K562 (cell line): Measurements from ENCODE around the gene RCC2. TPM values are rescaled to one million over a fixed set of nuclear protein-coding genes. Genes with fewer than 3 reads are reported as not detected.
A peak's percentile ranks its signal among the peaks of the same experiment; 100 is the strongest.

Experiments used
- EP400 ChIP-seq: fragments of 450-650 bp; IDR thresholded peaks from 2 replicates; pipeline ENCODE4 v1.6.1; 2017; ENCODE audit warnings: antibody characterized with exemption, mild to moderate bottlenecking, moderate library complexity
- FOXM1 ChIP-seq, 2 experiments: fragments of 450-650 bp in 1 of 2; sonication (generic) in 1 of 2; formaldehyde crosslinking in 1 of 2; IDR thresholded peaks; 2 replicates each; pipeline versions ENCODE4 v1.6.1 to v1.9.0; 2017 to 2022; ENCODE audit warnings: low read depth in 2 of 2, mild to moderate bottlenecking in 2 of 2, missing genetic modification reagents in 1 of 2, moderate library complexity in 1 of 2
- HNRNPLL ChIP-seq: fragments of 200-400 bp; formaldehyde crosslinking; IDR thresholded peaks from 2 replicates; pipeline ENCODE4 v1.6.1; 2017; ENCODE audit warnings: low read length, low read depth, mild to moderate bottlenecking; ENCODE audit not compliant: poor library complexity, severe bottlenecking
- KLF13 ChIP-seq: fragments of 450-650 bp; IDR thresholded peaks from 2 replicates; pipeline ENCODE4 v1.6.1; 2016; ENCODE audit warnings: missing genetic modification characterization, low read depth, mild to moderate bottlenecking, missing compliant biosample characterization, moderate library complexity, borderline replicate concordance
- MAFK ChIP-seq: IDR thresholded peaks from 2 replicates; pipeline ENCODE4 v1.6.1; 2011; ENCODE audit warnings: low read length, improper control_type of control experiment
- SOX6 ChIP-seq: fragments of 450-650 bp; IDR thresholded peaks from 2 replicates; pipeline ENCODE4 v1.6.1; 2014; ENCODE audit warnings: mild to moderate bottlenecking
- STAG1 ChIP-seq: sonication (generic); formaldehyde crosslinking; IDR thresholded peaks from 2 replicates; pipeline ENCODE4 v1.5.0; 2020; ENCODE audit warnings: missing genetic modification reagents, borderline replicate concordance
- polyA plus RNA-seq, 8 experiments: library from polyadenylated mRNA; depleted of rRNA in 4 of 8; stranded (reverse) in 5 of 8; unstranded in 3 of 8; fragments of >200 nt; fragmentation: Nextera tagmentation in 2 of 8; fragmentation: Illumina TruSeq in 1 of 8; extraction: Ambion mirVana in 2 of 8; extraction: Trizol in 1 of 8; gene quantifications; 2 replicates each; pipeline versions ENCODE4 v1.2.1 to v1.2.3, GENCODE V29; 2011 to 2014; ENCODE audit warnings: inconsistent platforms in 1 of 8, missing spikeins in 1 of 8
- total RNA-seq, 7 experiments: library from RNA; depleted of rRNA in 6 of 7; stranded (reverse); fragments of >200 nt in 6 of 7; fragmentation: Illumina TruSeq in 2 of 7; extraction: Trizol in 2 of 7; gene quantifications; 2 replicates each; pipeline versions ENCODE4 v1.2.1 to v1.2.3, GENCODE V29; 2011 to 2021; ENCODE audit warnings: low replicate concordance in 1 of 7
- TF ChIP-seq, protein P1 (sequence below), 2 experiments: fragments of 450-650 bp; formaldehyde crosslinking in 1 of 2; IDR thresholded peaks; 2 replicates each; pipeline versions ENCODE4 v1.4.0 to v1.6.1; 2014 to 2020; ENCODE audit warnings: mild to moderate bottlenecking in 2 of 2, borderline replicate concordance in 1 of 2, low read depth in 1 of 2
- TF ChIP-seq, protein P2 (sequence below): fragments of 450-650 bp; IDR thresholded peaks from 2 replicates; pipeline ENCODE4 v1.6.1; 2017; ENCODE audit warnings: antibody characterized with exemption, mild to moderate bottlenecking
- TF ChIP-seq, protein P3 (sequence below): fragments of 200-800 bp; sonication (Bioruptor generic); IDR thresholded peaks from 2 replicates; pipeline ENCODE4 v1.6.1; 2017; ENCODE audit warnings: missing genetic modification characterization, missing compliant biosample characterization

The RCC2 gene
- total and polyA plus RNA-seq, 9 of the 15 experiments (the other 6 are each of a cell fraction or from before 2014, with no cell fraction given) = 31.8 to 292 (median 116) TPM

DNA sequence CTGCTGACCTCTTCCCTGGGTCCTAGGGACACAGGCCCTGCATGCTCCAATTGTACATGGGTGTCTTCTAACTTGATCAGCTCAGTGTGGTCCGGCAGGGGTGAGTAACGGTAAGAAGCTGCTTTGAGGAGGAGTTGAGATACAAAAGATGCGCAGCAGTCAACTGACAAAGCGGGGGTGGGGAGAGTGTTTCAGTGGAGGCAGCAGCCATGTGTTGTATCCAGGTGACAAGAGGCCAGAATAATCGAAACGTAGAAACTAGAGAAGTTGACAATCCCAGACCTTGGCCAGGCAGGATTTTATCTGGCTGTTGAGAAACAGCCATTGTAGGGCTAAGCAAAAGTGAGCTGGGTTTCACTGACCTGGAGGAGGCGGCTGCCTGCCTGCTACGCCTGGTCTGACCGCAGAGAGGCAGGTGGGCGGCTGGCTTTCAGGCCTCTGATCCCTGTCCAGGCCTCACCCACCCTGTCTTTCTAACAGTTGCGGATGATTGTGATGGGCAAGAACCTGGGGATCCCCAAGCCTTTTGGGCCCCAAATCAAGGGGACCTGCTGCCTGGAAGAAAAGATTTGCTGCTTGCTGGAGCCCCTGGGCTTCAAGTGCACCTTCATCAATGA lies 38.6 kb downstream of the RCC2 start (continued):
- TF ChIP-seq HNRNPLL (no peak), FOXM1 (IDR thresholded peaks at IDR 0.05; ENCODE audit: low read depth) (peak; percentile 75), FOXM1 (CRISPR knock-in tag; IDR thresholded peaks at IDR 0.05; ENCODE audit: low read depth) (no peak), SOX6 (peak; percentile 14; the same call in 1 of the 2 replicates), KLF13 (tag) (peak; percentile 95), MAFK (no peak), STAG1 (CRISPR knock-in tag) (no peak), EP400 (no peak)
- TF ChIP-seq, protein P1, sequence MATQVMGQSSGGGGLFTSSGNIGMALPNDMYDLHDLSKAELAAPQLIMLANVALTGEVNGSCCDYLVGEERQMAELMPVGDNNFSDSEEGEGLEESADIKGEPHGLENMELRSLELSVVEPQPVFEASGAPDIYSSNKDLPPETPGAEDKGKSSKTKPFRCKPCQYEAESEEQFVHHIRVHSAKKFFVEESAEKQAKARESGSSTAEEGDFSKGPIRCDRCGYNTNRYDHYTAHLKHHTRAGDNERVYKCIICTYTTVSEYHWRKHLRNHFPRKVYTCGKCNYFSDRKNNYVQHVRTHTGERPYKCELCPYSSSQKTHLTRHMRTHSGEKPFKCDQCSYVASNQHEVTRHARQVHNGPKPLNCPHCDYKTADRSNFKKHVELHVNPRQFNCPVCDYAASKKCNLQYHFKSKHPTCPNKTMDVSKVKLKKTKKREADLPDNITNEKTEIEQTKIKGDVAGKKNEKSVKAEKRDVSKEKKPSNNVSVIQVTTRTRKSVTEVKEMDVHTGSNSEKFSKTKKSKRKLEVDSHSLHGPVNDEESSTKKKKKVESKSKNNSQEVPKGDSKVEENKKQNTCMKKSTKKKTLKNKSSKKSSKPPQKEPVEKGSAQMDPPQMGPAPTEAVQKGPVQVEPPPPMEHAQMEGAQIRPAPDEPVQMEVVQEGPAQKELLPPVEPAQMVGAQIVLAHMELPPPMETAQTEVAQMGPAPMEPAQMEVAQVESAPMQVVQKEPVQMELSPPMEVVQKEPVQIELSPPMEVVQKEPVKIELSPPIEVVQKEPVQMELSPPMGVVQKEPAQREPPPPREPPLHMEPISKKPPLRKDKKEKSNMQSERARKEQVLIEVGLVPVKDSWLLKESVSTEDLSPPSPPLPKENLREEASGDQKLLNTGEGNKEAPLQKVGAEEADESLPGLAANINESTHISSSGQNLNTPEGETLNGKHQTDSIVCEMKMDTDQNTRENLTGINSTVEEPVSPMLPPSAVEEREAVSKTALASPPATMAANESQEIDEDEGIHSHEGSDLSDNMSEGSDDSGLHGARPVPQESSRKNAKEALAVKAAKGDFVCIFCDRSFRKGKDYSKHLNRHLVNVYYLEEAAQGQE (IDR thresholded peaks at IDR 0.05; ENCODE audit: borderline replicate concordance) = 0 out of 2 replicates have a peak, but pooled peaks have one; percentile 4
- TF ChIP-seq, protein P1 (CRISPR knock-in tag; IDR thresholded peaks at IDR 0.05; ENCODE audit: low read depth) = no peak
- TF ChIP-seq, protein P2, sequence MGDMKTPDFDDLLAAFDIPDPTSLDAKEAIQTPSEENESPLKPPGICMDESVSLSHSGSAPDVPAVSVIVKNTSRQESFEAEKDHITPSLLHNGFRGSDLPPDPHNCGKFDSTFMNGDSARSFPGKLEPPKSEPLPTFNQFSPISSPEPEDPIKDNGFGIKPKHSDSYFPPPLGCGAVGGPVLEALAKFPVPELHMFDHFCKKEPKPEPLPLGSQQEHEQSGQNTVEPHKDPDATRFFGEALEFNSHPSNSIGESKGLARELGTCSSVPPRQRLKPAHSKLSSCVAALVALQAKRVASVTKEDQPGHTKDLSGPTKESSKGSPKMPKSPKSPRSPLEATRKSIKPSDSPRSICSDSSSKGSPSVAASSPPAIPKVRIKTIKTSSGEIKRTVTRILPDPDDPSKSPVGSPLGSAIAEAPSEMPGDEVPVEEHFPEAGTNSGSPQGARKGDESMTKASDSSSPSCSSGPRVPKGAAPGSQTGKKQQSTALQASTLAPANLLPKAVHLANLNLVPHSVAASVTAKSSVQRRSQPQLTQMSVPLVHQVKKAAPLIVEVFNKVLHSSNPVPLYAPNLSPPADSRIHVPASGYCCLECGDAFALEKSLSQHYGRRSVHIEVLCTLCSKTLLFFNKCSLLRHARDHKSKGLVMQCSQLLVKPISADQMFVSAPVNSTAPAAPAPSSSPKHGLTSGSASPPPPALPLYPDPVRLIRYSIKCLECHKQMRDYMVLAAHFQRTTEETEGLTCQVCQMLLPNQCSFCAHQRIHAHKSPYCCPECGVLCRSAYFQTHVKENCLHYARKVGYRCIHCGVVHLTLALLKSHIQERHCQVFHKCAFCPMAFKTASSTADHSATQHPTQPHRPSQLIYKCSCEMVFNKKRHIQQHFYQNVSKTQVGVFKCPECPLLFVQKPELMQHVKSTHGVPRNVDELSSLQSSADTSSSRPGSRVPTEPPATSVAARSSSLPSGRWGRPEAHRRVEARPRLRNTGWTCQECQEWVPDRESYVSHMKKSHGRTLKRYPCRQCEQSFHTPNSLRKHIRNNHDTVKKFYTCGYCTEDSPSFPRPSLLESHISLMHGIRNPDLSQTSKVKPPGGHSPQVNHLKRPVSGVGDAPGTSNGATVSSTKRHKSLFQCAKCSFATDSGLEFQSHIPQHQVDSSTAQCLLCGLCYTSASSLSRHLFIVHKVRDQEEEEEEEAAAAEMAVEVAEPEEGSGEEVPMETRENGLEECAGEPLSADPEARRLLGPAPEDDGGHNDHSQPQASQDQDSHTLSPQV = peak; percentile 48; the same call in 1 of the 2 replicates
- TF ChIP-seq, protein P3, sequence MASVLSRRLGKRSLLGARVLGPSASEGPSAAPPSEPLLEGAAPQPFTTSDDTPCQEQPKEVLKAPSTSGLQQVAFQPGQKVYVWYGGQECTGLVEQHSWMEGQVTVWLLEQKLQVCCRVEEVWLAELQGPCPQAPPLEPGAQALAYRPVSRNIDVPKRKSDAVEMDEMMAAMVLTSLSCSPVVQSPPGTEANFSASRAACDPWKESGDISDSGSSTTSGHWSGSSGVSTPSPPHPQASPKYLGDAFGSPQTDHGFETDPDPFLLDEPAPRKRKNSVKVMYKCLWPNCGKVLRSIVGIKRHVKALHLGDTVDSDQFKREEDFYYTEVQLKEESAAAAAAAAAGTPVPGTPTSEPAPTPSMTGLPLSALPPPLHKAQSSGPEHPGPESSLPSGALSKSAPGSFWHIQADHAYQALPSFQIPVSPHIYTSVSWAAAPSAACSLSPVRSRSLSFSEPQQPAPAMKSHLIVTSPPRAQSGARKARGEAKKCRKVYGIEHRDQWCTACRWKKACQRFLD = no peak
